NCI-H2171 (cell line): ENCODE results near the gene CADM2.
"Not testable (repeated sequence)": the region's sequence is repeated elsewhere in the genome, so short reads cannot be mapped to it uniquely, and the experiment has no call there.

ENCODE experiments used
- DNase-seq: peaks from one replicate; lab custom pipeline; 2025; lab: John Stamatoyannopoulos, UW

Gene CADM2

DNA sequence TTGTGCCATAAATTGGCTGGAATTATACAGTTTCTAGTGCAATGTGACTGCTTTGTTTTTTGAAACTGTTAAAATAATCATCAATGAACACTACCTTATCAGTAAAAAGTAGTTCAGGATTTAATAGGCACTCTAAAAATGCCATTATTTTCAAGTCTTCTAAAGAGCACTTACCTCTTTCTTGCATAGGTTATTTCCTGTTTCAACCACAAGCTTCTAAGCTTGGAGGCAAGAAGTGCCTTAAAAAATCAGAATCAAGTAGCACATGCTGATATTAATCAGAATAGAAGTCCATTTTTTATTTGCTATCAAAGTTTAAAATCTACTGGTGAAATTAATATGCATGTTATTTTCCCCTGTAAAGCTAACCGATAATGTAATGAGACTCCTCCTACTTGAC is 991.6 kb downstream of the CADM2 start:
- DNase-seq: no peak

DNA sequence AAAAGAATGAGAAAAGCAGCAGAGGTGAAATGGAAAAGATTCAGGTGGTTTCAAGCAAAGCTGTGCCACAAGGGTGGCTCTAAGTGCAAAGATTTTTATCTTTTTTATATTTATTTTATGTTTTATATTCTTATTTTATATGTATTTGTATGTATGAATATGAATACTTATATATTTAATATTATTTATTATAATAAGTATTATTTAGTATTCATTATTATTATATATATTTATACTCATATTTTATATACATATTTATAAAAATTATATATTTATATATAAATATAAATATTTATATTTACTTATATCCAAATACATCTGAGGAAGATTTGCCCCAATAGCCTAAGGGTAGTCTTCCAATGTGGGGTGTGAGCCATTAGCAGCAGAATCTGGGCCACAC is 1002.0 kb downstream of the CADM2 start:
- DNase-seq: no peak

DNA sequence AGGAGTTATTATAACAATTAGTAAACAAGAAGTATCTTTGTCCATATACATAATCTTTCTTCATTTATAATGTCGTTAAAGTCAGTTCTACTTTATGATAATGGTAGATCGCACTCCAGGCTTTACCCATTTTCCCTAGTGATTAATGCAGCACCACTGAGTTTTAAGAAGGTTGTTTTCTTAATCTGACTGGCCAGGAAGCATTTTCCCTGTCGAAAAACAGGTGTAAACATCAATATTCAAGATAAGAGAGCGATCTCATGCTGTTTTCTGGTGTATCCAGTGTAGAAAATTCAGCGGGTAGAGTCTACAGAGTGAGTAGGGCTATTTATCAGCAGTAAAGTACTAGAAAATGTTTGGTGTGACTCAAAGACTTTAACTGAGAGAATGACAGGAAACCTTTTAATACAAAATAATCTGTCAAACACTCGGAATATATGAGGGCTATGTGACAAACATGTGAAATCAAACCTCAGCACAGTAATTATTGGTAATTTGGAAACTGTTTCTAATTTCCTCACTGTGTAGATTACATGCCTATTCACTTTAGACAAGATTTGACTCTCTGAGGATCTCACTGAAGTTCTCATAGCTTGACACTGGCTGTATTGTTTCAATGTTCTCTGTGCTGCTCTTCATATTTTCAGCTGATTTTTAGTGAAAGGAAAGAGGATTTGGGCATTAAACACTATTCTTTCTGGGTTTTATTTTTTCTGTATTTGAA is 1019.0 kb downstream of the CADM2 start:
- no peak for DNase-seq

- DNase-seq: no peak
These were observed 1020.2 kb downstream of the CADM2 start for GRCh38 chr3:85979034-85979433.

DNA sequence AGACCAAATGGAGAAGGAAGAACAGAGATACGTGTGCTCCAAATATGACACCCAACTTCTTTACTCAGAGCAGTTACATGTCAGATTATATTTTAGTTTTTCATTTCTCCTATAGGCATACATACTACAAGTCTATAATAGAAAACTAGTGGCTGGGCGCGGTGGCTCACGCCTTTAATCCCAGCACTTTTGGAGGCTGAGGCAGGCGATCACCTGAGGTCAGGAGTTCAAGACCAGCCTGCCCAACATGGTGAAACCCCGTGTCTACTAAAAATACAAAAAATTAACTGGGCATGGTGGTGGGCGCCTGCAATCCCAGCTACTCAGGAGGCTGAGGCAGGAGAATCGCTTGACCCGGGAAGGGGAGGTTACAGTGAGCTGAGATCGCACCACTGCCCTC is 1030.8 kb downstream of the CADM2 start:
- not testable (repeated sequence) for DNase-seq

GRCh38 chr3:86029590-86029989 is 1070.8 kb downstream of the CADM2 start:
- no peak for DNase-seq

GRCh38 chr3:86037916-86038315 is 1079.1 kb downstream of the CADM2 start:
- DNase-seq: no peak

DNA sequence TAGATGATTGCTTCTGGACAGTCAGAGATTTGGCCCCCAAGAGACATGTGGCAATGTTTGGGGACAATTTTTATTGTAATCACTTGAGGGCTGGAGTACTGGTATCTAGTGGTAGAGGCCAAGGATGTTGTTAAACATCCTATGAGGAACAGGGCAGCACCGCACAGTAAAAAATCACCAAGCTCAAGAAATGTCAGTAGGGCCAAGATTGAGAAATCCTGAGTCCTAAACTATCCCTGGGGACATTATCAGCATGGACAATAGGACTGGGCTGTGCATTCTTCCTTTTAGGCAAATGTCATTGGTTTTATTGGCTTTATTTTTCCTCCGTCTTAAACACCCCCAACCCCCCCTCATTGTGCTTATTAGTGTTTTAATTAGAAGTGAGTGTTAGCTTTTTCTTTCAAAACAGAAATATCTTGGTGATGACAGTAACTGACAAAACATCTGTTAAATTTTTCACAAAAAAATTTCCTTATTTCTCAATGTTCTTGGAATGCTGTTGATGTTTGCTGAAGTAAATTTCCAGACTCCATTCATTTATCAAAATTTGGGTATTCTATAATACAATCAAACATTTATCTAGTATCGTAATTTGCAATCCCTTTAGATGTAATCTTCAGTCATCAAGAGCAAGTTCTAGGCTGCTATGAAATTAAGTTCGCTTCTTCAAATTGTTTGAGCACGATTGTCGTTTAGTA is 1087.8 kb downstream of the CADM2 start:
- no peak for DNase-seq

GRCh38 chr3:86047161-86047560 is 1088.4 kb downstream of the CADM2 start:
- no peak for DNase-seq

DNA sequence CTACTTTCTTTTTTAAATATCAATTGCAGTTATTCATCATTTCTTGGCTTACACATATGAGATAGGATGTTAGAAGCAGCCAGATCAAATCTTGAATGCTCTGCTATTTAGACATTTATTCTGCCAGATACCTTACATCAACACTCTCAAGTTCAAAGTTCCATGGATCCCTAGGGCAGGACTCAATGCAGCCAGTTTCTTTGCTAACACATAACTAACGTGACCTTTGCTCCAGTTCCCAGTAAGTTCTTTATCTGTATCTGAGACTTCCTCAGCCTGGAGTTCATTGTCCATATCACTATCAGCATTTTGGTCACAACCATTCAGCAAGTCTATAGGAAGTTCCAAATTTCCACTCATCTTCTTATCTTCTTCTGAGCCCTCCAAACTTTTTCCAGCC is 1092.3 kb downstream of the CADM2 start:
- DNase-seq: no peak

DNA sequence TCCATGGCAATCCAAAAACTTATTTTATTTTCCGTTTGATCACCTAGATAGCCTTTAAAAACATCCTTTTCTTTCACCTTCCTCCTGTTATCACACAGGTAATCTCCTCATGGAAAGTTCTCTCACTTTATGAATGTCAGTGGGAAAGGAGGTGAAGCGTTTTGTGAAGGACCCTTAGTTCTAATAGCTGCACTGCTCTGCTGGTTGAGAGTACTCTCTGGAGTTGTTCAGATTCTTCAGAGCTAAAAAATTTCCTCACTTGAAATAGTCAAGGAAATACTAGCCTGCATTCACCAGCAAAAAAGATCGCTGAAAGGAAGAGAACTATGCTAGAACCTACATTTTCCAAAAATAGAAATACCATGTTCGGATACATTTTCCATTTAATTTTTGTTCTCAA is 1097.2 kb downstream of the CADM2 start:
- no peak for DNase-seq

GRCh38 chr3:86056962-86057361 is 1098.2 kb downstream of the CADM2 start:
- no peak for DNase-seq

DNA sequence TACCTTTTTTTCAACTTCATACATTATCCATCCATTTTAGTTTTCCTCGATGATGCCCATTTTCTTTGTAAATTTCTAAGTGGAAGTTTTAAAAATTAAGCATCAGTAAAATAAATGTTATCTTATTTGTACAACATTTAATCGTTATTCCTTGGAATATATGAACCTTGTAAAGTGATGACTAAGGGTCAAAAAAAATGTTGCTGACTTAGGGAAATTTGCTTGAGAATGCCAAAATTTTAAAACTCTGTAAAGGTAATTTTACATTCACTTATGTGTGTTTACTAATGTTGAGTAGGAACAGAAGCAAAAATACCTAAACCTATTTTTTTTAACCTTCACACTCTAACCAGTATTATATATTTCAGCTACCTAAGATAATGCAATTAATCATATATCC is 1115.0 kb downstream of the CADM2 start:
- no peak for DNase-seq

- no peak for DNase-seq
These were observed 1128.5 kb downstream of the CADM2 start for GRCh38 chr3:86087160-86087871.

- DNase-seq: no peak
These were observed 1145.4 kb downstream of the CADM2 start for GRCh38 chr3:86104154-86104553.

GRCh38 chr3:86109434-86109833 is 1150.6 kb downstream of the CADM2 start:
- no peak for DNase-seq
